Erythroblast (primary cell): ENCODE measurements around the gene MYO3A.

Experiments used
- GATA1 ChIP-seq: IDR thresholded peaks from 2 replicates; pipeline ENCODE4 v1.6.1; 2011; ENCODE audit warnings: low read depth, mild to moderate bottlenecking, control low read depth, low read length, moderate library complexity
- POLR2A ChIP-seq: IDR thresholded peaks from 2 replicates; pipeline ENCODE4 v1.6.1; 2011; ENCODE audit warnings: mild to moderate bottlenecking, low read length

- TF ChIP-seq POLR2A (no peak), GATA1 (no peak)
Measured at GRCh38 chr10:26205223-26205622, 271.2 kb downstream of the MYO3A start.
